Right ventricle myocardium inferior (tissue), 1 donor: ENCODE measurements around the gene COX8A. TPM values are rescaled to one million over a fixed set of nuclear protein-coding genes. Genes with fewer than 3 reads are reported as not detected.
"Not testable (repeated sequence)": the region's sequence is repeated elsewhere in the genome, so short reads cannot be mapped to it uniquely, and the experiment has no call there.

Source experiments
- ATAC-seq: fragments of 200-7000 bp; cut with Tn5 transposase; one replicate; pipeline ENCODE4 v1.9.1; 2020; ENCODE audit warnings: mild to moderate bottlenecking, moderate library complexity
- DNase-seq: peaks from one replicate; pipeline ENCODE4 v3.0.0; 2021; ENCODE audit errors: missing footprints
- intact Hi-C: fragments of 100-400 bp; cut with DNase I; formaldehyde crosslinking; loops from one replicate; pipeline ENCODE4 v1.11.0; 2022
- total RNA-seq: library from RNA; stranded (reverse); fragmentation: NEBNext Ultra II Directional; extraction: Animal tissue kit (Norgen Biotek cat#: 25700); gene quantifications from one replicate; pipeline ENCODE4 v1.2.1, GENCODE V29; 2021
- donor health status: DM: no; HTN: yes; CAD: no; lungs with severe emphysema.

COX8A gene
- total RNA-seq, 1 donor from 2014 or later: 1,159 TPM

DNA sequence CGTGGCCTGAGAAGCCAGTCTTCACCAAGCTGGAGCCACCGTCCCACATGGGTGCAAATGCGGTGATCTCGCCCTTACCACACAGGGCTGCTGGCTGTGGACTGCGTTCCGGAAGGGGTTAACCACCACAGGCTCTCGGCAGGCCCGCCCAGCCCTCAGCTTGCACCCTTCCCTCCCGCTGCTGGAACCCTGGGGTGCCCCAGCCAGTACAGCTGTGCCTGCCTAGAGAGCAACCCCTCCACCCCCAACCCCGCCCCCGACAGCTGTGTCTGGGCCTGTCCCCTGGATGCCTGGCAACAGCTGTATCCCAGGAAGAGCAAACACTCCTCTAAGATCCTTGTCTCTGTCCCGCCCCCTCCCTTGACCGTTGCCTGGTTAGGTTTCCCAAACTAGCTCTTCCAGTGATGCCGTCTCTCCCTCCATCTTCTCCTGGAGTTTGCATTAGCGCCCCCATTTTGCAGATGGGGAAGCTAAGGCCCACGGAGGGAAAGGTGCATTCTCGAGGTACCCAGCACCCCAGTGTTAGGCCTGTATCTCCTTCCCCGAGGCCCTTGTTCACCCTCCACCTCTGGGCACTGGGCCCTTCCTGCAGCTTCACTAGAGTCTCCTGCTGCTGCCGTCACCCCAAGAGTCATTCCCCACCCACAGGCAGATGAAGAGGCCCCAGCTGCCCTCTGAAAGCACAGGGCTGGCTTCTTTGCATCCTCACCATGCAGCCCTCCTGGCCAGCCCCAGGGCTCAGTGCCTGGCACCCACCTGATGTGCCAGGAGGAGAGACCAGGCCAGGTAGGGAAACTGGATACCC lies 12.6 kb upstream of the COX8A start:
- intact Hi-C loops: no loop called here
- ATAC-seq (peak; percentile 12), DNase-seq (no peak)

DNA sequence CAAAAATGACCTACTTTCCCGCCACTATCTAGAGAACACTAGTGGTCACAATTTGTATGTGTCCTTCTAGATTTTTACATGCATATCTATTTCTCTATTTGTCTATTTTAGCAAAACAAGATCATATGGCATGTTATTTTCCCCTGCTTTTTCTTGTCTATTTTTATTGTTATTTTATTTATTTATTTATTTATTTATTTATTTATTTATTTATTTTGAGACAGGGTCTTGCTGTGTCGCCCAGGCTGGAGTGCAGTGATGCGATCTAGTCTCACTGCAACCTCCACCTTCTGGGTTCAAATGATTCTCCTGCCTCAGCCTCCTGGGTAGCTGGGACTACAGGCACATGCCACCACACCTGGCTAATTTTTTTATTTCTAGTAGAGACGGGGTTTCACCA lies 10.5 kb upstream of the COX8A start:
- intact Hi-C loops, ATAC-seq, DNase-seq: not testable (repeated sequence)

DNA sequence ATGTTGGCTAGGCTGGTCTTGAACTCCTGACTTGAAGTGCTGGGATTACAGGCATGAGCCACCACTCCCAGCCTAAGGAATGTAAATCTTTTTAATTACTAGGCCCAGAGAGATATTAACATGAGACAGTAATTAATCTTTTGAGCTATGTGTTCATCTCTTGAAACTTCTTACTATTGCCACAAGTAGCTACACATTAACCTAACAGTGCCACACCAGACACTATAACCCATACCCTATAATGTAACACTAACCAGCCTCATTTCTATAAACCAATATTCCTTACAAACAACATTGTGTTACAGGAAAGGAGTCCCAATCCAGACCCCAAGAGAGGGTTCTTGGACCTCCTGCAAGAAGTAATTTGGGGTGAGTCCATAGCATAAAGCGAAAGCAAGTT lies 8.0 kb upstream of the COX8A start:
- ATAC-seq (no peak), DNase-seq (no peak)
- intact Hi-C loops: no loop called here

DNA sequence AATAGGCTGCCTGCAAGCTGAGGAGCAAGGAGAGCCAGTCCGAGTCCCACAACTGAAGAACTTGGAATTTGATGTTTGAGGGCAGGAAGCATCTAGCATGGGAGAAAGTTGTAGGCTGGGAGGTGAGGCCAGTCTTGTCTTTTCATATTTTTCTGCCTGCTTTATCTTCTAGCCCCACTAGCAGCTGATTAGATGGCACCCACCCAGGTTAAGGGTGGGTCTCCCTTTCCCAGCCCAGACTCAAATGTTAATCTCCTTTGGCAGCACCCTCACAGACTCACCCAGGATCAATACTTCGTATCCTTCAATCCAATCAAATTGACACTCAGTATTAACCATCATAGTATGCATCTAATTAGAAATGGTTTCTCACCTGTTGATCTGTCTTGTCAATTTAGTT lies 5.0 kb upstream of the COX8A start:
- DNase-seq (no peak), ATAC-seq (no peak)
- intact Hi-C loops: no loop called here

DNA sequence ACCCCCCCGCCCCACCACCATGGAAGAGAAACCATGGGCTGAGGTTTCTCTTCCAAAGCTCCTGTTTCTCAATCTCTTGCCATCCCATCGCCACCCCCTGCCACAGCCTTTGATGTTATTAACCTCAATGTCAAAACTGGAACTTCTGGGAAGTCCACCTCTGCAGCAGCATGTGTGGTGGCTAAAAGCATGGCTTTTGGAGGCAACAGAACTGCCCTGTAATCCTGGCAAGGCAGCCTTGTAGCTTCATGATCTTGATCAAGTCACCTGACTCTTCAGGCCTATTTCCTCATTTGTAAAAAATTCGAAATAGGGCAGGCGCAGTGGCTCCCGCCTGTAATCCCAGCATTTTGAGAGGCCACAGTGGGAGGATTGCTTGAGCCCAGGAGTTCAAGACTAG lies 3.5 kb upstream of the COX8A start:
- intact Hi-C loops: no loop called here
- ATAC-seq: no peak
- DNase-seq: no peak

DNA sequence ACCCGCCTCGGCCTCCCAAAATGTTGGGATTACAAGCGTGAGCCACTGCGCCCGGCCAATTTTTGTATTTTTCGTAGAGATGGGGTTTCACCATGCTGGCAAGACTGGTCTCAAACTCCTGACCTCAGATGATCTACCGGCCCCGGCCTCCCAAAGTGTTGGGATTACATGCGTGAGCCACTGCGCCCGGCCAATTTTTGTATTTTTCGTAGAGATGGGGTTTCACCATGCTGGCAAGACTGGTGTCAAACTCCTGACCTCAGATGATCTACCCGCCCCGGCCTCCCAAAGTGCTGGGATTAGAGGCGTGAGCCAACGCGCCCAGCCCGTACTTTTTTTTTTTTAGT lies 535 bp upstream of the COX8A start:
- DNase-seq, ATAC-seq: not testable (repeated sequence)
- intact Hi-C loops: loop anchor here (1.0 kb wide), 1 partner anchor 136 kb away; no protein-coding TSS in a partner anchor

DNA sequence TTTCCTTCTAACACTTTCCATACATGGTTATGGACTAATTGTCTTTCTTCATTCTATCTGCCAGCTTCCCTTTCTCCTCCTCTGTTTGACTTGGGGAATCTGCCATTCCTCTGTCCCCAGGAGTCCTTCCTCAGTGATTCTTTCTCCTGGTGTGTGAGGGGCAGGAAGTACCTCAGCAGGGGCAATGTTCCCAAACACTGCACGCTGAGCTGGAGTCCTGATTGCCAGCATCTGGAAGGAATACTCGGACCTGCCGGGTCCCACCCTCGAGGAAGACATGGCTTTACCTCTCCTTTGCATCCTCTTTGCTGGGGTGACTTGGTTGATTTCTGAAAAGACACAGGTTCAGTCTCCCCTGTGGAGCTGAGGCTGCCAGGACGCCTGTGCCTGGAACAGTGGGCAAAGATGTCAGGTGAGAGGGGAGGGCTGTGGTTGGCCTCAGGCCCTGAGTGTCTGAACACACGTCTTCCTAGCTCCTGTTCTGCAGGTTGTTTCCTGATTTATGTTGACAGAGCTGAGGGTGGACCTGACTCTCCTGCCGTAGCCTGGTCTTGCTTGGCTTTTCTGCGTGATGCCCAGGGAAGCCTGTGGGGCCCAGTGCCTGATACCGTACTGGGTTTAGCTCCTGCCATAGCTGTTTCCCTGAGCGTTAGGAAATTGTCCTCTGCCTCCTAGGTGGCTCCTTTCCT lies 4.3 kb downstream of the COX8A start:
- no peak for ATAC-seq
- DNase-seq: no peak
- intact Hi-C loops: no loop called here

DNA sequence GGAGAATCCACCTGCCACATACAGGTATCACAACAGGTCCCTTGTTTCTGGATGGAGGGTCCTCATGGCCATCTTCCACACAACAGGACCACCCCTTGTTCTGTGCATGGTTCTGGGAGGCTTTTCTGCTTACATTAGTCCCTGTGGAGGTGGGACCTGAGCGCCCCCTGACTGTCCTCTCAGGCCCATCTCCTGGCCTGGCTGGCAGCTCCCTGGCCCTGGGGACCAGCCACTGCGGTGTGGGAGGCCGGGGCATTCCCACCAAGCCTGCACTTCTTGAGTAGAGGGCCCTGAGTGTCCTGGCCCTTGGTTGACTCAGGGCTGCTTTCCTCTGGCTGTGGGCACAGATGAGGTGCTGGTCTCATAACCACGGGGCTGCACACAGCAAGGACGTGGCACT lies 5.0 kb downstream of the COX8A start:
- intact Hi-C loops: no loop called here
- ATAC-seq: no peak
- DNase-seq: no peak

DNA sequence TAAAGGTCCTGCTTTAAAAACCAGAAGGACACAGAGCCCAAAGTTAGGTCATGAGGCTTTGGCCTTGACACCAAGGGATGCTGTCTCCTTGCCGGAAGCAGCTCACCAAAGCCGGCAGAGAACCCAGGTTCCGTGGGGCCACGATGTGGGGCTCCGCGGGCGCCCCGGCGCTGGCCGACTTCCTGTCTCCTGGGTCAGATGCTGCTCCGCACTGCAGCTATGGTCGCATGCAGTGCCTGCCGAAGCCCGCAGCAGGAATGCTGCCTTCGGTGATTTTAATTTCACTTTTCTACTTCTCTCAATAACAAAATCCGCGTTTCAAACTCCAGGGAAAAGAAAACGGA lies 11.4 kb downstream of the COX8A start:
- no peak for DNase-seq
- intact Hi-C loops: no loop called here
- ATAC-seq: peak; percentile 21

DNA sequence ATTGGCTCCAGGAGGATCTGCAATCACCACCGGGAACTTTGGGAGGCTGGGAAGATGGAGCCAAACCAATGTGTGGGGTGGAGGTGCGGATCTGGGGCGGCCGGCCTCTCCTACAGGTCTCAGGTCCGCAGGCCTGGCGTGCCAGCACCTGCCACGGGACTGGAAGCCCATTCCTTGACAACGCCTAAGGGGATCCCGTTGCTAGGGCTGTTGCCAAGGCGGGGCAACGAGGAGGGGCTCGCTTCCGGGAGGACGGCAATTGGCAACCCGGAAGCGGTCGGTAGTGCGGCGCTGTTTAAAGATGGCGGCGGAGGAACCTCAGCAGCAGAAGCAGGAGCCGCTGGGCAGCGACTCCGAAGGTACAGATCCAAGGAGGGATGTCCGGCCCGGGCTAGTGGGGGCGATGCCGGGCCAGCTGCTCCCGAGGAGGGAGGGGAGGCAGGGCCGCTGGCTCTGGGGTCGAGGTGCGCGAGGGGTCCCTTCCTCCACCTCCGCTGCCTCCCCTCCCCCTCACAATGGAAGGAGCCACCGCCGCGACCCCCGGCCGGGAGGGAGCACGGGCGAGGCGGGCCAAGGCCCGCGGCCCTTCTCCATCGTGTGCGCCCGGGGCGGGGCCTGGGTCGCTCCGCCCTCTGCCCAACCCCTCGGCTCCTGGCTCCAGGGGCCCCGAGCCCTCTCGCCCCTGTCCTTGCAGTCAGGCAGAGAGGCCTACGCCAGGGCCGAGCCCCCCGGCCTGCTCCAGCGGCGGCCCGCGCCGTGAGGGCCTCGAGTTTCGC lies 11.9 kb downstream of the COX8A start, which contains the start of gene OTUB1:
TSS of gene OTUB1 (plus strand) at position 283 of the 776 bp plus-strand sequence. CDS start at position 302, 19 bp downstream.
- ATAC-seq: peak; percentile 94
- intact Hi-C loops: no loop called here
- DNase-seq: peak; percentile 95

DNA sequence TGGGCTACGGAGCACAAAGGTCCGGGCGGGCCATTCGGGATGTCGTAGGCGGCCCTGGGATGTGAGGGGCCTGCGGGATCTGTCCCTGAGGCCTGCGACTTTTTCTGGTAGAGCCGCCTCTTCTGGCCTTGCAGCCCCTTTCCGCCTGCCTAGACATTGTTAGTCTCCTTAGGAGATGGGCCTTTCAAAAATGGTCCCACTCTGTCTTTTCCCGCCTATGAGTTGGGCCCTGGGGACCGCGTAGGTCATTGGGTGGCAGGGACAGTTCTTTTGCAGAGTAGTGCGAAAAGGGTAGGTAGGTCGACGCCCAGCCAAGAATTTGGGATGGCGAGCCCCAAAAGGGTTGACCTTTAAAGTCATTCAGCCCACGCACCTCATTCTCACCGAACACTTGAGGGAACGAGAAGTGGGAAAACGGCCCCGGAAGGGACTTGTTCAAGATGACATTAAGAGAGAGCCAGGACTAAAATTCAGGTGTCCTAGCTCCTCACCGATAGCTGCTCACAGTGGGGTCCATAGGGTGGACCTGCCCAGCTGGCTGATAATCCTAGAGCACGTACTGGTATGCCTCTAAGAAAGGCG lies 12.6 kb downstream of the COX8A start:
- intact Hi-C loops: no loop called here
- DNase-seq (no peak), ATAC-seq (peak; percentile 1)

DNA sequence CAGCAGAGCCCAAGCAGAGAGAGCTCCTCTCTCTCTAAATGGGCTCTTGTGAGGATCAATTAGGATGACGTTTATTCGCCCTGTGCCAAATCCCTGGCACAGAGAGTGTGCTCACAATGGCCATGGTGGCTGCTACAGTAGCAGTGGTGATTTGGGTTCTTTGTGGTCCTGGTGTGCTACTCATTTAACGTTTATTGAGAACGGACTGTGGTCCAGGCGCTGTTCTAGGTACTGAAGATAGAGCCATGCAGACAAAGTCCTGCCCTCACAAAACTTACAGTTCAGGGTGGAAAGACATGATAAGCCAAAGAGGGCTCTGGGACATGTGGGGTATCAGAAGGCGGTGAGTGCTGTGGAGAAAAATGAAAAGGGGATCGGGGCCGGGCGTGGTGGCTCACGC lies 17.1 kb downstream of the COX8A start:
- DNase-seq (no peak), ATAC-seq (no peak)
- intact Hi-C loops: no loop called here

DNA sequence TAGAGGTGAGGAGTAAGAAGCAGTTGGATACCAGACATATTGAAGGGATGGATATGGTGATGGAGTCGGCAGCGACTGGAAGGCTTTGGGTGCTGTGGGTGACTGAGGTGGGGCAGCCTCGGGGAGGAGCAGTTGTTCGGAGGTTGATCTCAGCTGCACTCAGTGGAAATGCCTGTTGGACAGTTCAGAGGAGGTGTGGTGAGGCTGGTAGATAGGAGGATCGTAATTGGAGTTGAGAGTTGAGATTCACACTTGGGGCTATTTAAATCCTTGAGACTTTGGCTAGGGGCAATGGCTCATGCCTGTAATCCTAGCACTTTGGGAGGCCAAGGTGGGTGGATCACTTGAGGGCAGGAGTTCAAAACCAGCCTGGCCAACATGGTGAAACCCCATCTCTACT lies 18.7 kb downstream of the COX8A start:
- intact Hi-C loops: no loop called here
- ATAC-seq (no peak), DNase-seq (no peak)

DNA sequence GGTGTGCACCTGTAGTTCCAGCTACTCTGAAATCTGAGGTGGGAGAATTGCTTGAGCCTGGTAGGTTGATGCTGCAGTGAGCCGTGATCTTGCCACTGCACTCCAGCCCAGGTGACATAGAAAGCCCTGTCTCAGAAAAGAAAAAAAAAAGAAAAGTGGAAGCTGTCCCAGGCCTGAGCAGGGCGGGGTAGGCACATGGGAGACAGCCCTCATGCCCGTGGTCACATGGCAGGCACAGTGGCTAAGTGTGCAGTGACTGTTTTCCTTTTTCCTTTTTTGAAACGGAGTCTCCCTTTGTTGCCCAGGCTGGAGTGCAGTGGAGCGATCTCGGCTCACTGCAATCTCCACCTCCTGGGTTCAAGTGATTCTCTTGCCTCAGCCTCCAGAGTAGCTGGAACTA lies 19.6 kb downstream of the COX8A start:
- ATAC-seq (no peak), DNase-seq (no peak)
- intact Hi-C loops: no loop called here

DNA sequence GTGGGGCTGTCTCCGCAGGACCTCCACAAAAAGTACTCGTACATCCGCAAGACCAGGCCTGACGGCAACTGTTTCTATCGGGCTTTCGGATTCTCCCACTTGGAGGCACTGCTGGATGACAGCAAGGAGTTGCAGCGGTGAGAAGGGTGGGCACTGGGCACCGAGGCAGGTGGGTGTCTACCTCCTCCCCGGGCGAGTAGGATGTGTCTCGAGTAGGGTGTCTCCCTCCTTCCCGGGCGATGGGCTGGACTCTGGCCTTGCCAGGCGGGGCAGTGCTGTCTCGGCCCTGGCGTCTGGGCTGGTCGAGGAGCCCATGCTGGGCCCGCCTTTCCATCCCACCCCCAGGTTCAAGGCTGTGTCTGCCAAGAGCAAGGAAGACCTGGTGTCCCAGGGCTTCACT lies 22.1 kb downstream of the COX8A start:
- no peak for DNase-seq
- ATAC-seq: no peak
- intact Hi-C loops: no loop called here

DNA sequence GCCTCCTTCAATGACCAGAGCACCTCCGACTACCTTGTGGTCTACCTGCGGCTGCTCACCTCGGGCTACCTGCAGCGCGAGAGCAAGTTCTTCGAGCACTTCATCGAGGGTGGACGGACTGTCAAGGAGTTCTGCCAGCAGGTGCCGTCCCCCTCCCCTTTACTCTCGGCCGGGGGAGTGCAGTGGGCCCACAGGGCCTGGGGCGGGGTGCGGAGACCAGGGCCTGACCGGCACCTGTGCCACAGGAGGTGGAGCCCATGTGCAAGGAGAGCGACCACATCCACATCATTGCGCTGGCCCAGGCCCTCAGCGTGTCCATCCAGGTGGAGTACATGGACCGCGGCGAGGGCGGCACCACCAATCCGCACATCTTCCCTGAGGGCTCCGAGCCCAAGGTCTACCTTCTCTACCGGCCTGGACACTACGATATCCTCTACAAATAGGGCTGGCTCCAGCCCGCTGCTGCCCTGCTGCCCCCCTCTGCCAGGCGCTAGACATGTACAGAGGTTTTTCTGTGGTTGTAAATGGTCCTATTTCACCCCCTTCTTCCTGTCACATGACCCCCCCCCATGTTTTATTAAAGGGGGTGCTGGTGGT lies 22.8 kb downstream of the COX8A start:
- intact Hi-C loops: no loop called here
- DNase-seq (no peak), ATAC-seq (no peak)

DNA sequence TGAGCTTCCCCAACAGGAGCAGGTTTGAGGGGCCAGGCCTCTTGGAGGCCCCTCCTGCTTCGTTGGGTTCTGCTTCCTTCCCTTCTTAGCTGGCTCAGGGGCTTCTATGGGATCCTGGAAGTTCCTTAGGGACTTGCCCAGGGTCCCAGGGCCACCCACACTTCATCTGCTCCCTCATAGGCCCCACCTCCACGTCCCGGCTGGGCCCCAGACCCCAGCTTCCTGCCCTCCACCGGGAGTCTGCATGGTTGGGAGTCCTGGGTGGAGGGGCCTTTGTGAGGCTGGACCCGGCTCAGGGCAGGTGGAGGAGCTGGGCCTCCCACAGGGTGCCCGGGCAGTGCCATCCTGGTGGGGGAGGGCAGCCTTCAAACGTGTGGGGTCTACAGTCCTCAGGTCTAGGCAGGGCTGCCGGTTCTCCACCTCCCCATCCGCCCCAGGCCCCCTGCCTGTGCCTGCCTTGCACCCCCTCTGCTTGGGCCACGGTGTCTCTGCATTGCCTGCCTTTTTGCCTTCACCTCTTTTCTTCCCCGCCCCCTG lies 23.4 kb downstream of the COX8A start:
- DNase-seq (no peak), ATAC-seq (no peak)
- intact Hi-C loops: no loop called here

DNA sequence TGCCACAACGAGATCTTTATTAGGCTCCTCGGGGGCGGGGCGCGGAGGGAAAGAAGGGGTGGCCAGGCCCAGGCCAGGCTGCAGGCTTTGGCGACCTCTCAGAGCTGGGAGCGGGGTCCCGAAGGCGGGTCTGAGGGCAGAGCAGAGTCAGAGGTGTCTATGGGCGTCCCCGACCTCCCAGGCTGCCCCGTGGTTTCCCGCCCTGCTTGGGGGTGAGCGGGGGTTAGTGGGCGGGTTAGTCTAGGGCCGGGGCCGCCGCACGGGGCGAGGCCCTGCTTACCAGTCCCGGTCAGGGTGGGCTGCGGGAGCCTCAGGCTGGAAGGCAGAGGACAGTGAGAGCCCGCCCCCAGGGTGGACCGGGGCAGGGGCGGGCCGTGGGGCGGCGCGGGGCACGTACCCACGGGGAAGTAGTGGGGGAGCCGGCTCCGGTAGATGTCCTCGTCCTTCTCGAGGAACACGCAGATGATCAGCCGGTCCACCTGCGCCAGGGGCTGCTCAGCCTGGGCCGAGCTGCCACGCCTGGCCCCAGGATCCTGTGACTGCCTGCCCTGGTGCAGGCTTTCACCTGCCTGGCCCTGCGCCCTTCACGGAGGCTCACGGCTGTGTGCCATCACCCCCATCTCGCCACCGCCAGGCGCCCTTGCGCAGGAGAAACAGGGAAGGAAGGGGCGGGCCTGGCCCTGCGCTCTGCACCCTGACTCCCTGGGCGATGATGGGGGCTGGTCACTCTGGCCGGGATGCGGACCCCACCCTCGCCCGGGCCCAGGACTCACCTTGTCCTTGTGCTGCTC lies 24.3 kb downstream of the COX8A start:
- ATAC-seq: peak; percentile 0
- DNase-seq: peak; percentile 73
- intact Hi-C loops: no loop called here
